HTERT RPE-1 (cell line): ENCODE measurements around the gene TTC27.
"Not testable (repeated sequence)": the region's sequence is repeated elsewhere in the genome, so short reads cannot be mapped to it uniquely, and the experiment has no call there.

Experiments
- in situ Hi-C: fragments of 300-500 bp; cut with MboI; formaldehyde crosslinking; loops from 4 replicates; pipeline ENCODE4 v1.14.3; 2020; ENCODE audit warnings: low sequenced_read_pairs

TTC27 gene

DNA sequence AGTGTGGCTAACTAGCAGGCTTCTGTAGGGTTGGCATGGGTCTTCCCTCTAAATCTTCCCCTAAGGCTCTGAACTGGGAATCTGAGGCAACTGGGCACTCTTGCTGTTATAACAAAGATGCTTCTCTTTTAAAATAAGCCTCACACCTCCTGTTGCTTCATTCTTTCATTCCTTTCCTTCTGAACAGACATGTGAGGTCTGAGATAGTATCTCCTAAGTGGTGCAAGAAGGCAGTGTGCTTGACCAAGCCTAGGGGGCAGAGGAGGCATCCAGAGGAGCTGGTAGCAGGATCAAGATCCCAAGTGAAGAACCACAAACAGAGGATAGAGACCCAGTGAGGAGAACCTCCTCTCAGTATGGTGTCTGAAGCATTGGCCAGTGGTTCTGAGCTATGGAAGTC, 90.9 kb downstream of the TTC27 start:
- in situ Hi-C loops: no loop called here

DNA sequence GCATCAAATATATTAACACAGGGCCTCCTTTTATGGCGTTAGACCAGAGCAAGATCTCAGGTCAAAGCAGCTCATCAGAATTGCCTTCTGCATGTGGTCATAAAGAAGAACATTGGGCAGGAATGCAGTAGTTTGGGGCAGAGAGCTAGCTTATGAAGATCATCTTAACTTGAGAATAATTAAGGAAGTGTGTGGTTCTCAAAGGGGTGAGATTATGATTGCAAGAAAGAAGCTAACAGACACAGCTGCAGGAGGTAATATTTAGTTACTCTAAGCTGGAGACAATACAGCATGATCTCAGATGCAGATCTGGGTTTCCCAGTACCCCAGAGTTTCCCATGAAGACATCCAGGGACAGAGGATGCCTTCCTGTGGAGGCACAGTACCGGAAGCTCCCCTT, 91.6 kb downstream of the TTC27 start:
- in situ Hi-C loops: no loop called here

DNA sequence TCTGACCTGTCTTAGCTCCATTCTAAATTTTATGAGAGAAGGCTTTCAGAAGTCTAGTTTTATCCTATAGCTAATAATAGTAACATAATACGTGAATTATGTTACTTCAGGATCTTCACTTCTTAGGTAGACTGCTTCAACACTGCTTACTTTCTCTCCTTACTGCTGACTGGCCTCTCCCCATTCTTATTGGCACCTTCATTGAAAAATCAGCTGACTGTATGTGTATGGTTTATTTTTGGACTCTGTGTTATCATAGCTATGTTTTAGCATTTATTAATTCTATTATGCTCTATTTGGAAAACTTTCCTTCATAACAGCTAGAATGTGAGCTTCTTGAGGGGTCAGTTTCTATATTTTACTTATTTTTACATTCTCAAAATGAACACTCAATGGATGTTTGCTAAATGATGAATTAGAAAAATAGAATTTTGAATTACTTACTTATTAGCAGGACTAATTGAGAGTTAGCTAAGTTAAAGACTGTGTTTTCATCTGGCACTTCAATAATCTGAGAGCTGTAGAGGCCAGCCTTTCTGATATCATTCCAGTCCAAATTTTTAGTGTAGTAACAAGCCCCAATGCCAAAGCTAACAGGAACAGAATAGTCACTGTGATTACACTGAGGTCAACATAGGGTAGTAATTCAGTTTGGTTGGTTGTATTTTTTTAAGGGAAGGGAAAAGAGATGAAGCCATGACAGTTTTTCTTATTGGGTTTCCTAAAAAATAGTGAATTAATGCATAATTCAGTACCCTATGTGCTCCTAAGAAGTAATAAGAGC, 92.3 kb downstream of the TTC27 start:
- in situ Hi-C loops: no loop called here

DNA sequence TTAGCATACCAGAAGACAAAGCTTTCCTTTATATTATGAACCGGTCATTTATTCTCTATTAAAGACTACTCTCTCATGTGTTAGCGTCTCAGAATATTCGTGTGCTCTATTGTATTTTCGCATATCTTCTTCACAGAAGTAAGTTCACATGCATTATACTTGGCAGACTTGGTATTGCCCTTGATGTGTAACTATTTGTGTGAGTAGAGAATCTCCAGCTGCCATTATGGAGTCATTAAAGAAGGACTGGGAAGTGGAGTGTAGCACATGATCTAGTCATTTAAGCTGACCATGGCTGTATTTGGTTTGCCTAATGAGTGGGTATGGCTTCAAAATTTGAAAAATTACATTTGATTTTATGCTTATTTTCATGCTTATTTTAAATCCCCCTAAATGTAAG, 92.9 kb downstream of the TTC27 start:
- in situ Hi-C loops: no loop called here

DNA sequence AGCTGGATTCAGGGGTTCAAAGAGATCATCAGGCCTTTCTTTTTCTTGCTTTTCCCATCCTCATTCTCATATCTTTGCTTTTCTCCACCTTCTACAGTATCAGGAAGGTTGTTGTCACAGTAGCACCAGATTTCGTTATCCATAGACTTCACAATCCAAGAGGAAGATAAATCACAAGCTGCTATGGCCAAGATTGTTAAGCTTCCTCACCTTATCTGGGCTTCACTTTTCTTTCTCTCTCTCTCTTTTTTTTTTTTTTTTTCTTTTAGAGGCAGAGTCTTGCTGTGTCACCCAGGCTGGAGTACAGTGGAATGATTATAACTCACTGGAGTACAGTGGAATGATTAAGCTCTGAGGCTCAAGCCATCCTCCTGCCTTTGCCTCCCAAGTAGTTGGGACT, 93.5 kb downstream of the TTC27 start:
- in situ Hi-C loops: no loop called here

DNA sequence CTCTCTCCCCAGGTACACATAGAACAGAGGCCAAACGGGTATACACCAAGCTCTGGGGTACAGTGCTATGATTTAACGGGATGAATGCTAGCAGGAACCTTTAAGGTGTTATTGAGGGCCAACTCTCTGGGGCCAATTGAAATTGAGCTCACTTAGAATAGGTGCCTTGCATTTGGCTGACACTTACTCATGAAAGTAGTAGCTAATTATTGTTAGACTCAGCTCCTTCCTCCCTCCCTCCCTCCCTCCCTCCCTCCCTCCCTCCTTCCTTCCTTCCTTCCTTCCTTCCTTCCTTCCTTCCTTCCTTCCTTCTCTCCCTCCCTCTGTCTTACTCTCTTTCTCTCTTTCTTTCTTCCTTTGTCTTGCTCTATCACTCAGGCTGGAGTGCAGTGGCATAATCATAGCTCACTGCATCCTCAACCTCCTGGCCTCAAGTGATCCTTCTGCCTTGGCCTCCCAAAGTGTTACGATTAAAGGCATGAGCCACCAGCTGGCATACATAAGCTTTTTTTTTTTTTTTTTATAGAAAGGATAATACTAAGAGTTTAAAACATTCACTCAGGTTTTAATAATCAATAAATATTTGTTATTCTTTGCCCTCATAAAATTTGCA, 95.7 kb downstream of the TTC27 start:
- in situ Hi-C loops: no loop called here

DNA sequence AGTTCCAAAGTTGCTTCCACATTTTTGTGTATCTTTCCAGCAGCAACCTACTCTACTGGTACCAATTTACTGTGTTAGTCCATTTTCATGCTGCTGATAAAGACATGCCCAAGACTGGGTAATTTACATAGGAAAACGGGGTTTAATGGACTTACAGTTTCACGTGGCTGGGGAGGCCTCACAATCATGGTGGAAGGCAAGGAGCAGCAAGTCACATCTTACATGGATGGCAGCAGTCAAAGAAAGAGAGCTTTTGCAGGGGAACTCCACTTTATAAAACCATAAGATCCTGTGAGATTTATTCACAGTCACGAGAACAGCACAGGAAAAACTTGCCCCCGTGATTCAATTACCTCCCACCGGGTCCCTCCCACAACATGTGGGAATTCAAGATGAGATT, 98.8 kb downstream of the TTC27 start:
- in situ Hi-C loops: not testable (repeated sequence)

DNA sequence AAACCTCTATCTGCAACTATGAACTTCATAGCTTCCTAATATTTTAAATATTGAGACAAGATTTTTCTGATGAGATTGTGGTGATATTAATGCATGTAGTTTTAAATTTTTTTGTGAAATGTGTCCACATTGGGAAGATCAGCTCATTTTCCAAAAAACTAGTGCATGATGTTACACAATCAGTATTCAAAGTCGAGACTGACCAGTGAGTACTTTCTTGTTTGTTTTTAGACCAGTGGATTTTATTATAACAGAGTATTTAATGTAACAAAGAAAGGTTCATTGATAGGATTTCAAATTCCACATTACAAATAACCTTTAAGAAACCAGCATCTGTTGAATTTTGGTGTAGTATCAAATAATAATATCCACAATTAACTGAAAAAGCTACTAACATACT, 99.3 kb downstream of the TTC27 start:
- in situ Hi-C loops: no loop called here

DNA sequence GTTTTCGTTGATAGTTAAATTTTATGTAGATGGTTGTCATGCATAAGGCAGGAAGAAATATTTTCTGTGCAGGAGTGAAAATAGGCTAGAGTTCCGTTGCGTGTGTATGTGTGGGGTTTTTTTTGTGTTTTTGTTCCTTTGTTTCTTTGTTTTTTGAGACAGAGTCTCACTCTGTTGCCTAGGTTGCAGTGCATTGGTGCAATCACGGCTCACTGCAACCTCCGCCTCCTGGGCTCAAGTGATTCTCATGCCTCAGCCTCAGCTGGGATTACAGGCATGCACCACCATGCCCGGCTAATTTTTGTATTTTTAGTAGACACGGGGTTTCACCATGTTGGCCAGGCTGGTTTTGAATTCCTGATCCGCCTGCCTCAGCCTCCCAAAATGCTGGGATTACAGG, 103.1 kb downstream of the TTC27 start:
- in situ Hi-C loops: not testable (repeated sequence)

DNA sequence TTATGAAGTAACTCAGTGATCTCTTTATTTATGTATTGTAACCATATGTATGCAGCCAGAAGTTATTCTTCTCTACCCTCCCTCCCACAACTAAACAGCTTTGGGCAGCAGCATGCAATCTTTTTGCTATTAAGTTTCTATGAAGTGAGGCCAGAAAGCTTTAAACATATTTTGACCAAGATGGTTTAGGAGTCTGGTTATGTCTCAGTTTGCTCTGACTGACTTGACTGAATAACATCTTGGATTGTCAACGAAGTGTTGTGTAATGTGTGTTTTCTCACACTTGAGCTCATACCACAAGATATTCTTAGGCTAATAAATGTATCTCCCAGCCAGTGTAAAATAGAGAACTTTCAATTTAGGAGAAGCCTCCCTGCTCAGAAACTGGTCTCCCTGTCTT, 104.3 kb downstream of the TTC27 start:
- in situ Hi-C loops: no loop called here

DNA sequence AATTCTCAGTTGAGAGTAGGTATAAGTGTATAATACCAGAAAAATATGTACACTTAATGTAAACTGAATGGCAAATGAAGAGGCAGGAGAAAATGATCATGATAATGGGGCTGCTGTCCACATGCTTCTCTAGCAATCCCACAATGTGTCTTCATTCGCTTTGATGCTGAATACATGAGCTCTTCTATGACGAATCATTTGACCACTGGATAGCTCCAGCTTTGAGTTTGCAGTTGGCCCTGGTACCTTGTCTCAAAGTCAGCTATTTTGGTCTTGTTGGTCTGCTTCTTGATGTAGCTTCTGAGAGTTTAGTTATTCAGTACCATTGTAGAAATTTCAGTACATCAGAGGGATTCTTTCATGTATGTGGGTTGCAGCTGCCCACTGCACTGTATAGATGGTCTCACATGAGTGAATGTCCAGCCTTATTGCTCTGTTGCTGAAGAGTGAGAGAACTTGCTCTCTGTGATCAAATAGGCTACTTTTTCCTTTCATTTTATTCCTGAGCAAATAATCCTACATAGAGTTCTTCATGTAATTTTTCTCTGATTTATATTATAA, 105.1 kb downstream of the TTC27 start:
- in situ Hi-C loops: no loop called here

DNA sequence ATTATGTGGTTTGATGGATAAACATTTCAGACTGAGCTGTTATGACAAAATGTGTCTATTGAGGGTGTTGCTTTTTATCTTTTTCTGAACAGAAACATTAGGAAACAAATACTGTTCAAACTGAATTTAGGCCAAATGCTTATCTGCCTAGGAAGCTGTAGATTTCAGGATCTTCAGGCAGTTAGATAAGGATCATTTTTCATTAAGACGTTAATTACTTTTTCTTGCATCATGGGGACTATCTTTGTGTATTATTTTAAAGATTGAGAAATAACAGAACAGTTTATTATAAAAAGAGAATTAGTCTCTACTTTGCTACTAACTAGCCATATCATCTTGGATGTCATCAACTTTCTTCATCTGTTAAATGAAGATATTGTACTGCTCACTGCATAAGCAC, 107.5 kb downstream of the TTC27 start:
- in situ Hi-C loops: no loop called here

DNA sequence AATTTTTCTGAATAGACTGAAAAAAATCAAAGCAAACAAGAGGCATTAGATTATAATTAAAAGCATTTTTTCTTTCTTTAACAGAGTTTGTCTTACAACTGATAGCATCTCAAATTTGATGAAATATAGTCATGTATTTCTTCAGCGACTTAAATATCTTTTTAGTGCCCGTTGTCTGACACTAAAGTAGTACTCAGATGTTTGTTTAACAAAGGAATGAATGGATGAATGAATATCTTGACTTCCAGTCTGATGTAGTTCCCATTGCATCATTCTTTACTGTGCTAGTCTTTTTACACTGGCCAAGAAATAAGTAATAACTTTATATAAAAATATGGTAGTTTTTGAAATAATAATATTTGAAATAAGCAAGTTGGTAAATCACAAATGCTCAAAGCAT, 111.1 kb downstream of the TTC27 start:
- in situ Hi-C loops: no loop called here

DNA sequence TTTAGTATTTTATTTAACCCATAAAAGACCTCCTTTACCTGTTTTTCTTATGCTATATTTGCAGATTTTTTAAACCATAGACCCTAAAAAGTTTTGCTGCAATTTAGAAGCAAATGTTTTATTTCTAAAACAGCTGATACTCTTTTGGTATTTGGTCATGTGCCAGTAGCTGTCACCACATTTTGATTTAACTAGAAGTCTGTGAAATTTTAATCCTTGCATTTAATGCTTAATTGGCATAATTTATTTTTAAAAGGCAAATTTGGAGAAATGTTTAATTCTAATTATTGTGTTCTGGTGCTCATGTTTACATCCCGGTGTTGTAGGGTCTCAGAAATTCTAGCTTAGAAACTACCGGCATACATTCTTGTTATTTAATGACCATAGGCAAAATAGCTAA, 111.8 kb downstream of the TTC27 start:
- in situ Hi-C loops: no loop called here

DNA sequence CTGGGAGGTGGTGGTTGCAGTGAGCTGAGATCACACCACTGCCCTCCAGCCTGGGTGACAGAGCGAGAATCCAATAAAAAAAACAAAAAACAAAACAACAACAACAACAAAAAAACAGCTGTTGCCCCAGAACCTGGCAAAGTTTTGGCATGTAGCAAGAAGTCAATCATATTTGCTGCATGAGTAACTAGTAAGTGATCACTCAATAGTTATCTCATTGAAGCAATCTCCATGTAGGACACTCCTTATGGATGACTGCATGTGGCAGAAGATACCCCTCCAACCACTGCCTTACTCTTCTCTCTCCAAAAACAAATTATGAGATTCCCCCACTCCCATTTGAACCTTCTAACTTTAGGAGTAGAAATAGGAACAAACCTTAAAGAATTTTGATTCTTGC, 113.7 kb downstream of the TTC27 start:
- in situ Hi-C loops: no loop called here

DNA sequence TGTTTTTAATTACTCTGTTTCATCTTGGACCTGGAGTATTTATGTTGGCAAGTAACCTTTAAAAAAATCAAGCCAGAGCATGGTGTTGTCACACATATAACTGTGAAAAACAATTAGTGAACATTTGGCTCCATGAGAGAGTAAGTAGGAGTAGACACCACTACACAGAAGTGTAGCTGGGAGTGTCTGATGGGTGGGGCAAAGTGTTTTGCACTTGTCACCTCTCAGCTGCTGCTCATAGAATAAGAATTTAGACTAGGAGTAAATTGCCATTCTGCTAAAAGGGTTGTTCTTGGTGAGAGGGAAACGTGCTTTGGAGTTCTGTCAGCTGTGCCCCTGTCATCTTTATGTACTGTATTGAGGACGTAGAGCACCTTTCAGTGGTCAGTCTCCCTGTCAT, 114.5 kb downstream of the TTC27 start:
- in situ Hi-C loops: no loop called here

DNA sequence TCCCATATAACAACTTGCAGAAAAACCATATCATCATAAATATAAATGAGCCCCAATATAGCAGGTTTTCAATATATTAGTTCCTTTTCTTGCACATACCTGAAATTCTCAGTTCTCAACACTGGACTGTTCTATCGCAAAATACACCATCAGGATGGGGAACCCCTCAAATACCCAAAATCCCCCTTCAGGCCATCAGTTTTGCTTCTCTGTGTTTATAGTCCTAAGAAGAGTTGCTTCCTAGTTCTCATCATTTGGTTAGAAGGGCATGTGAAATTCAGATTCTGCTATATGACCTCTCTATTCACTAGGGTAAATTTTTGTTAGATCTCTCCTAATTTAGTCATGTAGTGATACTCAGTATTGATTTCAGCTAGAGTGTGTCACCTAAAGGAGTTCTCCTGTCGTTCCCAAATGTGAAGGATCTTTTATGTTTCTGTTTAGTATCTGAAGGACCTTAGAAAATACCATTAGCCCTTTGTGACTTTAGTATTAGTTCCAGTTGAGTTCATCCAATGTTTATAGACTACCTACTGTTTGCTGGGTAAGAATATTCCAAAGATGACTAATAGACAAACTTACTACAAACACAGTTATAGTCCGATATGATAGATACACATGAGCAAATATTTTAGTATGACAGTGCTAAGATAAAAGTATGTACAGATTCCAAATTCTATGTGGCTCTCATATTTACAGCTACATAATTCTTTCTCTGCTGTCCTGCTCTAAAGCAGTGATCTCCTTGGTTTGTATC, 115.8 kb downstream of the TTC27 start:
- in situ Hi-C loops: no loop called here

DNA sequence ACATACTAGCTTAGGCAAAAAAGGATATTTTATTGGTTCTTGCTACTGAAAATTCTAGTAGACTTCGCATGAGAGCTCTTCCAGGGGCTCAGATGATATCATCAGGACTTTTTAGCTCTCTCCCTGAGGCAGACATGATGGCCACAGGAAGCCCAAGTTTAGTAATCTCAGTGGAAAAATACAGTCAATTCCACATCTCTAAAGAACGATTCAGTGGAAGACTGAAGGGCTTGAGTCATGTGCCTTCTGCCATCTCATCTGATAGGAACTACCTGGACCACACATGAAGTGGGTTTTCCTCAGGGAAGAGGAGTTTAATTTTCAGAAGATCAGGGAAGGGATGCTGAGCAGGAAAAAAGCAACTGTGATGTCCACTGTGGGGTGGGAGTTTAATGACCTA, 117.3 kb downstream of the TTC27 start:
- in situ Hi-C loops: no loop called here

DNA sequence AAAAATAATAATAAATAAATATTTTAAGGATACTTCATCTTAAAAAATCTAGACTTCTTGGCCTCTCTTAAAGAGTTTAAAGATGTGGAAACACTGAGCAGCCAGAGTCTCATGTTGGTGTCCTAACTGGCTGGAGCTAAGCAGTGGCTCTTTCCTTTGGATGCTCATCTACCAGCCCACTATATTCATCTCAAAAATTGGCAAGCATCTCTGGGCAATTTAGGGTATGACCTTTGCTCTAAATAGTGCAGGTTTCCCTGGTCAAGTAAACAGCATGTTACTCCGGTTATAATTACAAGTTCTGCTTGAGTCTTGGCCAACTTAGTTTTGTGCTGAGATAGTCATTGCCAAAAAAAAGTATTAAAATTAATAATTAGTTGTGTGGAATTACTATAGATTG, 117.8 kb downstream of the TTC27 start:
- in situ Hi-C loops: no loop called here

DNA sequence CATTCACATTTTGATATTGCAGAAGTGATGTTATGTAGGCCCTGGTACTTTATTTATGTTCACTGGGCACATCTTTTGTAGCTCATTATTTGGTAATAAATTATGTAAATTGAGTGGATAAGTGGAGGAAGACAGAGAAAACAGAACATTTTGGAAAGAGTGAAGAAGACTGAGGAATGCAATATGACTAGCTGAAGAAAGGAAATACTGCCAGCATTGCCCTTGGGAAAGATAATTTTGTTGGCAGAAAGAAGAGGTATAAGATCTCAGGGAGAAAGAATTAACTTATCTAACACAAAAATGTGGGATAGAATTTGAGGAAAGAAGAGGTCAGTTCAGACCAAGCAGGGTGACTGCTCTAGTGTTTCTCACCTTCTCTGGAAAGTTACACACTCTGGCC, 118.8 kb downstream of the TTC27 start:
- in situ Hi-C loops: no loop called here

DNA sequence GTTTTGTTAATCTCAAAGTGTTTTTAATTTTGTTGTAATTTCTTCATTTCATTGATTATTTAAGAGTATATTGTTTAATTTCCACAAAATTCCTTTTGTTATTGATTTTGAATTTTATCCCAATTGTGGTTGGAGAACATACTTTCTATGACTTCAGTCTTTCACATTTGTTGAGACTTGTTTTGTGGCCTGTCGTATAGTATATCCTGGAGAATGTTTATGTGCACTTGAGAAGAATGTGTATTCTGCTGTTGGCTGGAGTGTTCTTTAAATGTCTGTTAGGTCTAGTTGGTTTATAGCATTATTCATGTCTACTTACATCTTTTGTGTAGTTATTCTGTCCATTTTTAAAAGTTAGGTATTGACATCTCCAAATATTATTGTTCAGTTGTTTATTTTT, 120.3 kb downstream of the TTC27 start:
- in situ Hi-C loops: no loop called here

DNA sequence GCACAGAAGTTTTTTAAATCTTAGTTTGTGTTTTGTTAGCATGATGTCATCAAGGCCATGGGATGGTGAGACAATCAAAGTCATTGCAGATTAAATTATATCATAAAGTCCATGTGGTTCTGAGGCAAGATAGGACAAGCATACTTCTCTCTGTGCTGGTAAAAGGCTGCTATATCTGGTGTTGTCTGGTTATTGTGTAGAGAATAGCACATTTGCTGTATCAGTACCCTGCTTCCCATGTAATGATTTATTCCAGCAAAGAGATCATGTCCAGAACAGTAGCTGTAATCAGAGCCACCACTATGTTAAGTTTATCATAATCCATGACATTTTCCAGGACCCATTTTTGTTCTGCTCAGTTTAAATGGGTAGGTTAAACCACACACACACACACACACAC, 123.0 kb downstream of the TTC27 start:
- in situ Hi-C loops: no loop called here
